PC-3 (cell line): ENCODE results near the gene CMBL. TPM values are rescaled to one million over a fixed set of nuclear protein-coding genes. Genes with fewer than 3 reads are reported as not detected.
A peak's percentile ranks its signal among the peaks of the same experiment; 100 is the strongest.
"Not testable (repeated sequence)": the region's sequence is repeated elsewhere in the genome, so short reads cannot be mapped to it uniquely, and the experiment has no call there.

Experiments used
- ATAC-seq: fragments of 200-7000 bp; cut with Tn5 transposase; 2 replicates; pipeline ENCODE4 v1.9.1; 2020; ENCODE audit warnings: mild to moderate bottlenecking, moderate library complexity
- BruUV-seq: library from RNA; stranded (reverse); fragments of 400-500 nt; replicated peaks from 2 replicates; lab custom pipeline; 2021; lab: Mats Ljungman, UMichigan
- CTCF ChIA-PET: fragments of 300-600 bp; sonication (Branson Sonifier 250); formaldehyde crosslinking; loops from one replicate; lab custom pipeline; 2022; ENCODE audit warnings: antibody characterized with exemption; lab: Charles Lee
- POLR2A ChIA-PET: fragments of 300-600 bp; sonication (Branson Sonifier 250); formaldehyde crosslinking; loops from one replicate; lab custom pipeline; 2022; ENCODE audit warnings: antibody characterized with exemption; ENCODE audit not compliant: unreplicated experiment; lab: Charles Lee
- DNase-seq: peaks from one replicate; pipeline ENCODE4 v3.0.0-alpha.2; 2015
- H2AFZ ChIP-seq: fragments of 300-600 bp; sonication (generic); 2 replicates; pipeline ENCODE4 v1.6.0; 2016; ENCODE audit warnings: antibody characterized with exemption, low read length
- H3F3A ChIP-seq: fragments of 300-600 bp; sonication (generic); one replicate; pipeline ENCODE4 v1.6.0; 2017; ENCODE audit warnings: antibody characterized with exemption, low read length, control low read depth, mild to moderate bottlenecking; ENCODE audit not compliant: unreplicated experiment
- H3K27ac ChIP-seq: fragments of 300-600 bp; sonication (generic); 2 replicates; pipeline ENCODE4 v1.5.1; 2016; ENCODE audit warnings: mild to moderate bottlenecking, low read length
- H3K27me3 ChIP-seq: fragments of 300-600 bp; sonication (generic); 2 replicates; pipeline ENCODE4 v1.6.1; 2016; ENCODE audit warnings: low read length, mixed read lengths
- H3K36me3 ChIP-seq: fragments of 300-600 bp; sonication (generic); 2 replicates; pipeline ENCODE4 v1.6.1; 2016; ENCODE audit warnings: low read depth, mixed run types, low read length, mixed read lengths
- H3K4me1 ChIP-seq: fragments of 300-600 bp; sonication (generic); 2 replicates; pipeline ENCODE4 v1.5.1; 2016; ENCODE audit warnings: low read length; ENCODE audit not compliant: insufficient read depth
- H3K4me2 ChIP-seq: fragments of 300-600 bp; sonication (generic); 2 replicates; pipeline ENCODE4 v1.6.0; 2016; ENCODE audit warnings: low read length
- H3K4me3 ChIP-seq: fragments of 300-600 bp; sonication (generic); 2 replicates; pipeline ENCODE4 v1.5.1; 2016; ENCODE audit warnings: mild to moderate bottlenecking, low read length, mixed read lengths
- H3K79me2 ChIP-seq: fragments of 300-600 bp; sonication (generic); 2 replicates; pipeline ENCODE4 v1.6.1; 2017; ENCODE audit warnings: low read length, mixed read lengths
- H3K9ac ChIP-seq: fragments of 300-600 bp; sonication (generic); 2 replicates; pipeline ENCODE4 v1.6.0; 2016; ENCODE audit warnings: mild to moderate bottlenecking, low read length
- H3K9me2 ChIP-seq: fragments of 300-600 bp; sonication (generic); replicated peaks from 2 replicates; pipeline ENCODE4 v1.6.1; 2016; ENCODE audit warnings: mixed run types, low read length, mixed read lengths
- H3K9me3 ChIP-seq: fragments of 300-600 bp; sonication (generic); 2 replicates; pipeline ENCODE4 v1.6.1; 2016; ENCODE audit warnings: low read length, mixed read lengths
- H4K20me1 ChIP-seq: fragments of 300-600 bp; sonication (generic); 2 replicates; pipeline ENCODE4 v1.6.1; 2016; ENCODE audit warnings: low read length, mixed read lengths
- CTCF ChIP-seq: fragments of 300-600 bp; sonication (generic); conservative IDR thresholded peaks from 2 replicates; pipeline ENCODE4 v1.5.1; 2017; ENCODE audit warnings: antibody characterized with exemption, low read depth, mild to moderate bottlenecking, low read length
- EZH2 ChIP-seq: fragments of 300-600 bp; sonication (generic); IDR thresholded peaks from one replicate; pipeline ENCODE4 v1.6.1; 2017; ENCODE audit warnings: antibody characterized with exemption, mild to moderate bottlenecking, low read length; ENCODE audit not compliant: unreplicated experiment
- EZH2phosphoT487 ChIP-seq: fragments of 300-600 bp; sonication (generic); IDR thresholded peaks from 2 replicates; pipeline ENCODE4 v1.6.1; 2018; ENCODE audit warnings: mild to moderate bottlenecking, antibody characterized with exemption, low read length, borderline replicate concordance
- intact Hi-C: fragments of 100-400 bp; cut with micrococcal nuclease; formaldehyde crosslinking; loops from 2 replicates; pipeline ENCODE4 v1.9.0; 2023
- total RNA-seq: library from RNA; depleted of rRNA; stranded (reverse); fragments of >200 nt; gene quantifications from 2 replicates; pipeline ENCODE4 v1.2.3, GENCODE V29; 2014

The CMBL gene
- total RNA-seq, 1 experiment from 2014 or later, result 35.7 TPM

DNA sequence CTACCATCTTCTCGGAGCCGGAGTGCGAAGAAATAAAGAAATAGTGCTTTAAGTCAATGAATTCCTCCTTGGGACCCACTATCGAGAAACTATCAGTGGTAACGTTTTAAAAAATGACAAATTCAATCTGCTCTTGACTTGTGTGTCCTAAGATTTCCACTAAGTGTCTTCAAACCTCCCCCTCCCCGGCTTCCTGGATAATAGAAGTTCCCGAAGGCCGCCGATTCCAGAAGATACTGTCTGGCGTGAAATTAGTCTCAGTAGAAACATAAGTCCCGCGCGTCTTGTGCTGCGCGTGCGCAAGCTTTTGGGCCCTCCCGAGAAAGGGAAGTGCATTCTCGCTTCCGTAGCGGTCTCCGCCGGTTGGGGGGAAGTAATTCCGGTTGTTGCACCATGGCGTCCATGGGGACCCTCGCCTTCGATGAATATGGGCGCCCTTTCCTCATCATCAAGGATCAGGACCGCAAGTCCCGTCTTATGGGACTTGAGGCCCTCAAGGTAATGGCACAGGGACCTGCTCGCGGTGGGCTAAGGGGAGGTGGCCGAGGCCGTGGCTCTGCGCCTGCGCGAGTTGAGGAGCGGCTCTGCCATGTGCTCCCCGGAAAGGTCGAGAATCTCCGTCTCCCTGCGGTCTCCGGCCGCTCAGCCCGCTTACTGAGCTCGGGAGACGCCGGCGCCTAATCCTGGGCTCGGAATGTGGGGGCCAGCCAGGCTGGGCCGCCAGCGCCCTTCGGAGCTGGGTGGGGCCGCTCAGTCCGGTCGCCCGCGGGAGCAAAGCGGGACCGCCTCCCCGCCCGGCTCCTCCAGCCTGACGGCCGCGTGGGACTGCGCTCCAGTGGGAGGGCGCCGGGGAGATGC, 57.5 kb downstream of the CMBL start, which contains the start of gene CCT5:
TSS of gene CCT5 (plus strand) at position 333 of the 858 bp plus-strand sequence. CDS start at position 394, 61 bp downstream.
- ChIA-PET POLR2A (no interaction called here), CTCF (interaction anchor here (0.6 kb wide), 1 partner anchor 36 kb away, joined by 13 read pairs; no protein-coding TSS in a partner anchor)
- ATAC-seq, result peak; percentile 64
- H3K27me3 ChIP-seq, result no peaks in the 10 kb centered on the region
- H3K36me3 ChIP-seq, result peaks cover 36% of the 10 kb centered on the region
- intact Hi-C loops, result loop anchor here (1.0 kb wide), 1 partner anchor 104 kb away; no protein-coding TSS in a partner anchor
- H3K9me3 ChIP-seq, result no peaks in the 10 kb centered on the region
- peak within 1 kb of the TSS; percentile 88 for H3K4me2 ChIP-seq
- peak; percentile 99 for DNase-seq
- H3K4me3 ChIP-seq, result peak within 1 kb of the TSS; percentile 91
- TF ChIP-seq EZH2, result no peak
- no peak for TF ChIP-seq EZH2phosphoT487
- no peak for TF ChIP-seq CTCF
- H3K4me1 ChIP-seq, result peaks cover 31% of the 10 kb centered on the region
- TSS peak; percentile 58 for BruUV-seq
- H3K79me2 ChIP-seq, result peaks cover 92% of the 10 kb centered on the region
- no peaks in the 10 kb centered on the region for H3F3A ChIP-seq
- H4K20me1 ChIP-seq, result peaks cover 37% of the 10 kb centered on the region
- H2AFZ ChIP-seq, result peak within 1 kb of the TSS; percentile 86
- H3K9me2 ChIP-seq, result no peaks in the 10 kb centered on the region
- peak within 1 kb of the TSS; percentile 98 for H3K9ac ChIP-seq
- peak within 1 kb of the TSS; percentile 82 for H3K27ac ChIP-seq

DNA sequence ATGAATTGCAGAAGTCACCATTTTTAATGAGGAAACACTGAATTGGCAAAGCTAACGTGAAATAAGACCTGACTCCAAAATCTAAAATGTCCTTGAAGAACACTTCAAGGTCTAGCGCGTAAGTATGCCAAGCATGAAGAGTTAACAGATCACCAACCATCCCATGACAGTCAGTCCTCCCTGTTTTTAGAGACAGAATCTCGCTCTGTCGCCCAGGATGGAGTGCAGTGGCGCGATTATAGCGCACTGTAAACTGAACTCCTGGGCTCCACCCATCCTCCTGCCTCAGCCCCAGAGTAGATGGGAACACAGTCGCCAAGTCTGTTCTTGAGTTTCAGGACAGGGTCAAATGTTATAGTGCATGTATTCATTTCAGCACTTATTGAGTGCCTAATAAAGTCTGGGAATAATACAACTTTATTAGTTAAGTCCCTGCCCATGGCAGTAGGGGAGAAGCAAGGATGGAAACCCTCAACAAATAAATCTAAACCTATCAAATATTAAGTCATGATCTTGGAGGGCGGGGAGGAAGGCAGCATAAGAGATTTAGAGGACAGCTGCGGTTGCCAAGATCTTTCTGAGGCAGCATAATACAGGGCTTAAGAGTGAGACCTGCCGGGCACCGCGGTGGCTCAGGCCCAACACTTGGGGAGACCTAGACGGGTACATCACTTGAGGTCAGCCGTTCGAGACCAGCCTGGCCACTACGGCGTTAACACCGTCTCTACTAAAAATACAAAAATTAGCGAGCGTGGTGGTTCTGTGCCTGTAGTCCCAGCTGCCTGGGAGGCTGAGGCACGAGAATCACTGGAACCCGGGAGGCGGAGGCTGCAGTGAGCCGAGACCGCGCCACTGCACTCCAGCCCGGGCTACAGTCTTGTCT, 59.1 kb downstream of the CMBL start:
- Histone ChIP-seq H3K9me3 (no peaks in the 10 kb centered on the region), H3K9me2 (no peaks in the 10 kb centered on the region), H3K36me3 (peaks cover 20% of the 10 kb centered on the region), H3K4me3 (peak overlapping the region; percentile 91), H3F3A (no peaks in the 10 kb centered on the region), H3K4me2 (peak overlapping the region; percentile 88), H2AFZ (peak overlapping the region; percentile 86), H3K27ac (peak overlapping the region; percentile 82), H3K27me3 (no peaks in the 10 kb centered on the region), H3K9ac (peak overlapping the region; percentile 98), H3K4me1 (peaks cover 28% of the 10 kb centered on the region), H4K20me1 (peaks cover 22% of the 10 kb centered on the region), H3K79me2 (peaks cover 76% of the 10 kb centered on the region)
- ChIA-PET POLR2A (interaction anchor here (0.6 kb wide), 1 partner anchor 34 kb away, joined by 26 read pairs; no protein-coding TSS in a partner anchor), CTCF (interaction anchor here (0.7 kb wide), 1 partner anchor 379 kb away, joined by 4 read pairs; no protein-coding TSS in a partner anchor)
- DNase-seq (peak; percentile 44), ATAC-seq (peak; percentile 8; the same call in 1 of the 2 replicates)
- TF ChIP-seq EZH2 (no peak), EZH2phosphoT487 (no peak), CTCF (no peak)
- no TSS peak for BruUV-seq
- intact Hi-C loops, result no loop called here

DNA sequence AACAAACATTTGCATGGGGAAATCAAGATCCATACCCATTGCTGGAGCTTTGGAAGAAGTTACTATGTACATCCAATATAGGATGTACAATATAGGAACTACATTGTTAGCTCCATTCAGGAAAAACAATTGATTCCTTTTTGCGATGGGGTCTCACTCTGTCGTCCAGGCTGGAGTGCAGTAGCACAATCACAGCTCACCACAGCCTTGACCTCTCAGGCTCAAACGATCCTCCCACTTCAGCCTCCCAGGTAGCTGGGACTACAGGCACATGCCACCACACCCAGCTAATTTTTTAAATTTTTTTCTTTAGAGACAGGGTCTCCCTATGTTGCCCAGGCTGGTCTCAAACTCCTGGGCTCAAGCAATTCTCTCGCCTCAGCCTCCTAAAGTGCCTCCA, 60.5 kb downstream of the CMBL start:
- H3K4me2 ChIP-seq, H3F3A ChIP-seq, H3K9me2 ChIP-seq, CTCF ChIA-PET, H3K27me3 ChIP-seq, H3K4me3 ChIP-seq, ATAC-seq, H2AFZ ChIP-seq, H3K9me3 ChIP-seq, intact Hi-C loops, POLR2A ChIA-PET, H3K27ac ChIP-seq, H3K9ac ChIP-seq, BruUV-seq, DNase-seq: not testable (repeated sequence)
- Histone ChIP-seq H4K20me1 (peaks cover 13% of the 10 kb centered on the region), H3K36me3 (peaks cover 12% of the 10 kb centered on the region), H3K79me2 (peaks cover 62% of the 10 kb centered on the region), H3K4me1 (peaks cover 19% of the 10 kb centered on the region)
